ENCODE data around the gene NKTR. TPM values are rescaled to one million over a fixed set of nuclear protein-coding genes. Genes with fewer than 3 reads are reported as not detected.

NKTR gene
- total and polyA plus RNA-seq, 4 donors: 80.8 to 176 (median 95.2) TPM

DNA sequence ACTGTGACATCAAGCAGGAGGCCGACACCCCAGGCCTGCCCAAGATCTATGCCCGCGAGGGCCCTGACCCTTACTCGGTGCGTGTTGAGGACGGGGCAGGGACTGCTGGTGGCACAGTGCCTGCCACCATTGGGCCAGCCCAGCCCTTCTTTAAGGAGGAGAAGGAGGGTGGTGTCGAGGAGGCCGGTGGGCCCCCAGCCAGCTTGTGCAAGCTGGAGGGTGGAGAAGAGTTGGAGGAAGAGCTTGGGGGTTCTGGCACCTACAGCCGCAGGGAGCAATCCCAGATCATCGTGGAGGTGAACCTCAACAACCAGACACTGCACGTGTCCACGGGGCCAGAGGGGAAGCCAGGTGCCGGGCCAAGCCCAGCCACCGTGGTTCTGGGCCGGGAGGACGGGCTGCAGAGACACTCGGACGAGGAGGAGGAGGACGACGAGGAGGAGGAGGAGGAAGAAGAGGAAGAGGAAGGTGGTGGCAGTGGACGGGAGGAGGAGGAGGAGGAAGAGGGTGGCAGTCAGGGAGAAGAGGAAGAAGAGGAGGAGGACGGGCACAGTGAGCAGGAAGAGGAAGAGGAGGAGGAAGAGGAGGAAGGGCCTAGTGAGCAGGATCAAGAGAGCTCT is 58.4 kb downstream of the NKTR start:
- peaks cover 56% of the 10 kb centered on the region for H3K4me1 ChIP-seq (ENCODE audit: control insufficient read depth, insufficient read depth, low read length)

DNA sequence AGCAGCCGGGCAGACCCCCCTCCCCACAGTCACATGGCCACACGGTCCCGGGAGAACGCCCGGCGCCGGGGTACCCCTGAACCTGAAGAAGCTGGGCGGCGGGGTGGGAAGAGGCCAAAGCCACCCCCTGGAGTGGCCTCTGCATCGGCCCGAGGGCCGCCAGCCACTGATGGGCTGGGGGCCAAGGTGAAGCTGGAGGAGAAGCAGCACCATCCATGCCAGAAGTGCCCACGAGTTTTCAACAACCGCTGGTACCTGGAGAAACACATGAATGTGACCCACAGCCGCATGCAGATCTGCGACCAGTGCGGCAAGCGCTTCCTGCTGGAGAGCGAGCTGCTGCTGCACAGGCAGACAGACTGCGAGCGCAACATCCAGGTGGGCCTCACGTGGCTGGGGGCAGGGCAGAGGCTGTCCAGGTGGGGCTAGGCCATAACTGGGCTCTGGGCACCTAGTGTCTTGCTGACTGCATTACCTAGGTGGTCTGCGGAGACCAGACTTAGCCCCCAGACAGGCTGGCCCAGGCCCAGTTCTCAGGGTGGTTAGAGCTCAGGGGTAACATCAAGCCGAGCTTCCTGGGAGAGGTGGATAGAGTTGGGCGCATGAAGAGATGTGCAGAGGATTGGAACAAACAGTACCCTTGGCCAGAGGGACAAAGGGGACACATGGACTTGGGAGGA is 59.1 kb downstream of the NKTR start:
- Histone ChIP-seq H3K9me3 (ENCODE audit: control insufficient read depth, insufficient read depth, low read length) (no peaks in the 10 kb centered on the region), H3K27me3 (ENCODE audit: control insufficient read depth, insufficient read depth, low read length) (no peaks in the 10 kb centered on the region), H3K36me3 (ENCODE audit: control insufficient read depth, insufficient read depth, low read length) (peaks cover 82% of the 10 kb centered on the region), H3K27ac (ENCODE audit: low read depth, low read length) (no peak overlapping the region), H3K4me3 (ENCODE audit: low read depth, low read length) (no peak overlapping the region), H3K4me1 (ENCODE audit: control insufficient read depth, insufficient read depth, low read length) (peaks cover 54% of the 10 kb centered on the region)
- DNase-seq (ENCODE audit: low read depth in 4 of 6, low spot score in 6 of 6): no peak
- WGBS (ENCODE audit: insufficient coverage): 83% methylated on average over 18 of the region's 25 CpGs

More for the DNA sequence above, 58.4 kb downstream of the NKTR start:
- Histone ChIP-seq H3K4me3 (ENCODE audit: low read depth, low read length) (no peak overlapping the region), H3K27ac (ENCODE audit: low read depth, low read length) (no peak overlapping the region), H3K36me3 (ENCODE audit: control insufficient read depth, insufficient read depth, low read length) (peaks cover 75% of the 10 kb centered on the region), H3K27me3 (ENCODE audit: control insufficient read depth, insufficient read depth, low read length) (no peaks in the 10 kb centered on the region), H3K9me3 (ENCODE audit: control insufficient read depth, insufficient read depth, low read length) (no peaks in the 10 kb centered on the region)
- 89% methylated on average over 22 of the region's 22 CpGs for WGBS (ENCODE audit: insufficient coverage)
- DNase-seq (ENCODE audit: low read depth in 4 of 6, low spot score in 6 of 6): no peak

DNA sequence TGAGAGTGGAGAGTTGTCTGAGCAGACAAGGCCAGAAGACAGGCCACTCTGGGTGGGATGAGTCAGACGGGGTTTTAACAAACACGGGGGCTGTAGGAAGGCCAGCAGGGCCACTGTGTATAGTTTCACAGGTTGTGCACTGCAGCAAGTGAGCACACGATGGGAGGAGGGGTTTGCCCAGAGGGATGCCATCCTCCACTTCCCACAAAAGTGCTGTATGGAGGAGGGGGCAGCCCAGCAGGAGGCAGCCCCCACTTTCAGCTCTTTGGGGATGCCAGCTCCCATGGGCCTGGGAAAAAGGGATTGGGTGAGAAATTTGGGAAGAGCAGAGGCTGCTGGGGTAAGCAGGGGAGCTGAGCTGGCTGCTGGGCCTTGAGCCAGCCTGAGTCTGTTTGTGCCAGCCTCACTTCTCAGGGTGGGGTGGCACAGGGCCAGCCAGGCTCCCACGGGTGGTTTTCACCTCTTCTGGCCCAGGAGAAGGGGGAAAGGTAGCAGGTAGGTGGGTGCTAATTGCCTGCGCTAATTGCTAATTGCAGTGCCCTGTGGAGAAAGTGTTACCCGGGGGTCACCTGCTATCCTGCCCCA is 59.7 kb downstream of the NKTR start:
- Histone ChIP-seq H3K27ac (ENCODE audit: low read depth, low read length) (no peak overlapping the region), H3K9me3 (ENCODE audit: control insufficient read depth, insufficient read depth, low read length) (no peaks in the 10 kb centered on the region), H3K36me3 (ENCODE audit: control insufficient read depth, insufficient read depth, low read length) (peaks cover 89% of the 10 kb centered on the region), H3K27me3 (ENCODE audit: control insufficient read depth, insufficient read depth, low read length) (no peaks in the 10 kb centered on the region), H3K4me1 (ENCODE audit: control insufficient read depth, insufficient read depth, low read length) (peaks cover 50% of the 10 kb centered on the region), H3K4me3 (ENCODE audit: low read depth, low read length) (no peak overlapping the region)
- no peak for DNase-seq (ENCODE audit: low read depth in 4 of 6, low spot score in 6 of 6)
- WGBS (ENCODE audit: insufficient coverage): 79% methylated on average over 4 of the region's 6 CpGs

DNA sequence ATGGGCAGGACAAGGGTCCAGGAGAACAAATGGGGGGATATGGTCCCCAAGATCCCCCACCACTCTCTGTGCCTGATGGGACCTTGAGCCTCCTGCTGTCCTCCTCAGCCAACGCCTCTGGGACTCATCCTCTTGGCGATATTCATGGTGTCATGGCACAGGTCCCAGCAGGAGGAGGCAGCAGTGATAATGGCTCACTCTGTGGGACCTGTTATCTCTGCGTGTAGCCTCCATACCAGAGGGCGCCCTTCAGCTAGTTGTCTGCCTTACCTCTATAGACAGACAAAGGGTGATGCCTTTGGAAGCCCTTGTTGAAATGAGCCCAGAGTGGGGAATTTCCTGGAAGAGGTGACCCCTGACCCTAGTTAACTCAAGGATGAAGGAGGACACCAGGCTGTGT is 60.4 kb downstream of the NKTR start:
- Histone ChIP-seq H3K4me1 (ENCODE audit: control insufficient read depth, insufficient read depth, low read length) (peaks cover 46% of the 10 kb centered on the region), H3K27me3 (ENCODE audit: control insufficient read depth, insufficient read depth, low read length) (no peaks in the 10 kb centered on the region), H3K9me3 (ENCODE audit: control insufficient read depth, insufficient read depth, low read length) (no peaks in the 10 kb centered on the region), H3K36me3 (ENCODE audit: control insufficient read depth, insufficient read depth, low read length) (peaks cover 95% of the 10 kb centered on the region), H3K27ac (ENCODE audit: low read depth, low read length) (no peak overlapping the region), H3K4me3 (ENCODE audit: low read depth, low read length) (no peak overlapping the region)
- DNase-seq (ENCODE audit: low read depth in 4 of 6, low spot score in 6 of 6): no peak
- WGBS (ENCODE audit: insufficient coverage): 56% methylated on average over 4 of the region's 4 CpGs

DNA sequence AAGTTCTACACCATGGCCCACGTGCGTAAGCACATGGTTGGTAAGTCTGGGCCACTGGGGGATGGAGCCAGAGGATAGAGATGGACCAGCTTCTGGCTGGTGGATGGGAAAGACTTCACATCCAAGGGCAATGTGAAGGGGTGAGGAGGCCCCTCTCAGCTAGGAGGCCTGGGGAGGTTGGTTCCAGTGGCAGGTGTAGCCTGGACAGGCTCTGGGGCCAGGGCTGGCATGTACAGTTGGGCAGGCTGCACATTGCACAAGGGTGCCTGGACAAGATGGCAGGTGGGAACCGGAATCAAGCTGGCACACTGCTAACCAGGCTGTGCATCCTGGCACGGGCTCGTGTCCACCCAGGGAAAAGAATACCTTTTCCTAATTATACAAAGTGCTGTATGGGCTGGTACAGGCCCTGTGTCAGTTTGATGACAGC is 61.1 kb downstream of the NKTR start:
- Histone ChIP-seq H3K9me3 (ENCODE audit: control insufficient read depth, insufficient read depth, low read length) (no peaks in the 10 kb centered on the region), H3K27me3 (ENCODE audit: control insufficient read depth, insufficient read depth, low read length) (no peaks in the 10 kb centered on the region), H3K36me3 (ENCODE audit: control insufficient read depth, insufficient read depth, low read length) (peaks cover 95% of the 10 kb centered on the region), H3K4me3 (ENCODE audit: low read depth, low read length) (no peak overlapping the region), H3K4me1 (ENCODE audit: control insufficient read depth, insufficient read depth, low read length) (peaks cover 46% of the 10 kb centered on the region), H3K27ac (ENCODE audit: low read depth, low read length) (no peak overlapping the region)
- 89% methylated on average over 3 of the region's 5 CpGs for WGBS (ENCODE audit: insufficient coverage)
- no peak for DNase-seq (ENCODE audit: low read depth in 4 of 6, low spot score in 6 of 6)

DNA sequence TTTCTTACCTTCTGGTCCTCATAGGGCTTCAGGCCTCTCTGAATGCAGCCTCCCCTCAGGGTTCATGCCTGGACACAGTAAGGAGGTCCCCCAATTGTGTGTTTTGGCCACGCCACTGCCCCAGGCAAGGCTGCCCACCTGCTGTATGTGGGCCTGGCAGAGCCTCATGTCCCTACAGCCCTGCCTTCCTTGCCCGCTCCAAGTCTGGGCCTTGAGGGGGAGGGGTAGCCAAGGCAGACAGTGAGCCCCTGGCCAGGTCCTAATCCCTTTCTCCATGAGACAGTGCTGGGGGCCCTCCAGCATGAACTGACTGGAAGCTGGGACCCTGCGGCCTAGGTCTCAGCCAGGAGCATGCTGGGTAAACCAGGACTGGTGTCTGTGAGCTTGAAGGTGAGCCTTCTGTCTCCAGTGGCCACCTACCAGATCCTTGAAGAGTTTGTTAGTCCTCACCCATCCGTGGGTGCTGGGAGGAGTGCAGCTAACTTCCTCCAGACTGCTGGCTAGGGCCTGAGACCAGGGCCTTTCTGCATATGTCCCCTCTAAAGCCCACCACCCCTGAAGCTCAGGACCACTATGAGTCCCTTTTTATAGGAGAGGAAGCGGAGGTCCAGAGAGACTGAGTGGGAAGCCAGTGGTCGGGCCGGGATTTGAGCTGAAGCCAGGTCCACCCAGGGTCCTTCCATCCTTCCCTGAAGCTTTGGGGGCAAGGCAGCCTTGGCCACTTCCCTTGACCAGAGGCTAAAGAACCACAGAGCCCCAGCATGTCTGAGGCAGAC is 61.7 kb downstream of the NKTR start:
- no peak for DNase-seq (ENCODE audit: low read depth in 4 of 6, low spot score in 6 of 6)
- Histone ChIP-seq H3K27ac (ENCODE audit: low read depth, low read length) (no peak overlapping the region), H3K27me3 (ENCODE audit: control insufficient read depth, insufficient read depth, low read length) (no peaks in the 10 kb centered on the region), H3K9me3 (ENCODE audit: control insufficient read depth, insufficient read depth, low read length) (no peaks in the 10 kb centered on the region), H3K4me1 (ENCODE audit: control insufficient read depth, insufficient read depth, low read length) (peaks cover 46% of the 10 kb centered on the region), H3K4me3 (ENCODE audit: low read depth, low read length) (no peak overlapping the region), H3K36me3 (ENCODE audit: control insufficient read depth, insufficient read depth, low read length) (peaks cover 89% of the 10 kb centered on the region)
- 95% methylated on average over 6 of the region's 7 CpGs for whole genome bisulfite sequencing (ENCODE audit: insufficient coverage)

DNA sequence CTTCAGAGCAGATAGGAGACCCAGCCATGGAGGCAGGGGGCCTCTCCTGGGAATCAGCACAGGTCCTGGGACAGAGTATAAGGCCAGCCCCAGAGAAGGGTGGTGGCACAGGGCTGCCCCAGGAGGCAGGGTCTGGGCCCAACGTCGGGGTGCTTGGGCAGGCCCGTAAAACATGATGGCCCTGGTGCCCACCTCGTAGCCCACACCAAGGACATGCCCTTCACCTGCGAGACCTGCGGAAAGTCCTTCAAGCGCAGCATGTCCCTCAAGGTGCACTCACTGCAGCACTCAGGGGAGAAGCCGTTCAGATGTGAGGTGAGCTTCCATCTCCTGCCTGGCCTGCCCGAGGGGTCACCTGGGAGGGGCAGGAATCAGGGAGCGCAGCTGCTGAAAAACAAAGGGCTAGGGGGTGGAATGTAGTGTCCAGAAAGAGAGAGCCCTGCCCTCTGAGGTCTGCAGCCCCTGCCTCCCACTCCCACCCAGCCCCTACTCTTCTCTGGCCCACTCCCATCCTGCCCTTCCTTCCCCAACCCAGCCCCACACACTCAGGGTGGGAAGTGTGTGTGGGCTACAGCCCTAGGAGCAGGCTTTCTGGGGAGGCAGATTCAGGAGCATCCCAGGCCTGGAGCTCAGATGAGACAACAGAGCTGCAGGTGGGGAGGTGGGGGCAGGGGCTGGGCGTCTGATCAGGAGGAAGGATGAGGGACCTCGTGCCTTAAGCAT is 62.5 kb downstream of the NKTR start:
- peaks cover 82% of the 10 kb centered on the region for H3K36me3 ChIP-seq (ENCODE audit: control insufficient read depth, insufficient read depth, low read length)
- no peak overlapping the region for H3K4me3 ChIP-seq (ENCODE audit: low read depth, low read length)
- no peak for DNase-seq (ENCODE audit: low read depth in 4 of 6, low spot score in 6 of 6)
- H3K27ac ChIP-seq (ENCODE audit: low read depth, low read length): no peak overlapping the region
- no peaks in the 10 kb centered on the region for H3K27me3 ChIP-seq (ENCODE audit: control insufficient read depth, insufficient read depth, low read length)
- peaks cover 48% of the 10 kb centered on the region for H3K4me1 ChIP-seq (ENCODE audit: control insufficient read depth, insufficient read depth, low read length)
- WGBS (ENCODE audit: insufficient coverage): 98% methylated on average over 10 of the region's 12 CpGs
- H3K9me3 ChIP-seq (ENCODE audit: control insufficient read depth, insufficient read depth, low read length): no peaks in the 10 kb centered on the region

DNA sequence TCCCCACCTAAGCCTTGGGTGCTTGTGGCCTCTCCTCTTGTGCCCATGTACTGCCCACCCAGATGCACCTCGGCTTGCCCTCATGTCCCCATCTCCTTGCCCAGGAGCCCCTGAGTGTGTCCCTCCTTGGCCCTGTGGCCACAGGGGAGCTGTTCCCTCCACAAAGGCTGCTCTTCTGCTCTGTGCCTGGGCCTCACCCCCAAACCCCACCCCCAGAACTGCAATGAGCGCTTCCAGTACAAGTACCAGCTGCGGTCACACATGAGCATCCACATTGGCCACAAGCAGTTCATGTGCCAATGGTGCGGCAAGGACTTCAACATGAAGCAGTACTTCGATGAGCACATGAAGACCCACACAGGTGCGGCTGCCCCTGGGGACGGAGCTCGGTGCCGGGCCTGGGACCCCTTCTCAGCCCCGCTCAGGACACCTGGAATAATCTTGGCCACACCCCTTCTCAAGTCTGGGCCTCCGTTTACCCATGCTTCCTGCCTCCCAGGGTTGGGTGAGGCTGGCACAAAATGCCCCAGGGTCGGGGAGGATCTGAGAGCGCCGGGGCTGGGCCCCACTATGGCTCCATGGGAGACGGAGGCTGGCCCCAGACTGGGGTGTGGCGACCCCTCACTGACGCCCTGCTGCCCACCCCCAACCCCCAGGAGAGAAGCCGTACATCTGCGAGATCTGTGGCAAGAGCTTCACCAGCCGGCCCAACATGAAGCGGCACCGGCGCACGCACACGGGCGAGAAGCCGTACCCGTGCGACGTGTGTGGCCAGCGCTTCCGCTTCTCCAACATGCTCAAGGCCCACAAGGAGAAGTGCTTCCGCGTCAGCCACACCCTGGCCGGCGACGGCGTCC is 63.3 kb downstream of the NKTR start:
- no peak for DNase-seq (ENCODE audit: low read depth in 4 of 6, low spot score in 6 of 6)
- Histone ChIP-seq H3K27ac (ENCODE audit: low read depth, low read length) (no peak overlapping the region), H3K4me1 (ENCODE audit: control insufficient read depth, insufficient read depth, low read length) (peaks cover 49% of the 10 kb centered on the region), H3K4me3 (ENCODE audit: low read depth, low read length) (no peak overlapping the region), H3K27me3 (ENCODE audit: control insufficient read depth, insufficient read depth, low read length) (no peaks in the 10 kb centered on the region), H3K36me3 (ENCODE audit: control insufficient read depth, insufficient read depth, low read length) (peaks cover 73% of the 10 kb centered on the region), H3K9me3 (ENCODE audit: control insufficient read depth, insufficient read depth, low read length) (no peaks in the 10 kb centered on the region)
- WGBS (ENCODE audit: insufficient coverage): 87% methylated on average over 38 of the region's 38 CpGs
